22Rv1 (cell line): Measurements from ENCODE around the gene CFAP54.

ENCODE experiments used
- CTCF ChIP-seq: fragments of 450-650 bp; IDR thresholded peaks from 2 replicates; pipeline ENCODE4 v1.5.1; 2017; ENCODE audit warnings: mild to moderate bottlenecking
- ZFX ChIP-seq: fragments of 450-650 bp; IDR thresholded peaks from 2 replicates; pipeline ENCODE4 v1.6.1; 2017; ENCODE audit warnings: antibody characterized with exemption, borderline replicate concordance

- no peak for TF ChIP-seq CTCF
- TF ChIP-seq ZFX = no peak
These were observed 117.3 kb downstream of the CFAP54 start for GRCh38 chr12:96606644-96607043.
